Neuronal stem cell (in vitro differentiated cells): ENCODE measurements around the gene GABRR2.

Experiments
- DNase-seq: peaks from one replicate; pipeline ENCODE4 v3.0.0-alpha.2; 2013; ENCODE audit warnings: low spot score
- H2AFZ ChIP-seq: one replicate; pipeline ENCODE4 v1.6.1; 2013; ENCODE audit warnings: mild to moderate bottlenecking, low read length, inconsistent platforms
- H2AK5ac ChIP-seq: 2 replicates; pipeline ENCODE4 v1.6.1; 2013; ENCODE audit warnings: low read depth, mild to moderate bottlenecking, inconsistent platforms, low read length, moderate library complexity, mixed read lengths
- H2BK120ac ChIP-seq: 2 replicates; pipeline ENCODE4 v1.6.1; 2013; ENCODE audit warnings: low read depth, mild to moderate bottlenecking, inconsistent platforms, low read length, moderate library complexity, mixed read lengths
- H2BK12ac ChIP-seq: one replicate; pipeline ENCODE4 v1.6.1; 2013; ENCODE audit warnings: low read length, inconsistent platforms
- H2BK15ac ChIP-seq: 2 replicates; pipeline ENCODE4 v1.6.1; 2013; ENCODE audit warnings: mild to moderate bottlenecking, low read length, inconsistent platforms, mixed read lengths
- H2BK5ac ChIP-seq: one replicate; pipeline ENCODE4 v1.6.1; 2013; ENCODE audit warnings: inconsistent platforms, mild to moderate bottlenecking, low read length, moderate library complexity
- H3K14ac ChIP-seq: one replicate; pipeline ENCODE4 v1.6.1; 2013; ENCODE audit warnings: low read length, inconsistent platforms
- H3K18ac ChIP-seq: 2 replicates; pipeline ENCODE4 v1.6.1; 2013; ENCODE audit warnings: low read length, inconsistent platforms
- H3K23ac ChIP-seq: 2 replicates; pipeline ENCODE4 v1.6.1; 2013; ENCODE audit warnings: low read depth, mild to moderate bottlenecking, mixed read lengths, low read length, inconsistent platforms; ENCODE audit not compliant: poor library complexity
- H3K27ac ChIP-seq: replicated peaks from 3 replicates; pipeline ENCODE4 v1.5.1; 2013; ENCODE audit warnings: low read length, inconsistent platforms
- H3K27me3 ChIP-seq, 3 experiments: 2 replicates each; pipeline ENCODE4 v1.6.1; 2013; ENCODE audit warnings: low read length in 3 of 3, mild to moderate bottlenecking in 2 of 3, inconsistent platforms in 1 of 3, low read depth in 1 of 3, mixed read lengths in 1 of 3, moderate library complexity in 1 of 3; ENCODE audit not compliant: control insufficient read depth in 3 of 3, insufficient read depth in 3 of 3
- H3K36me3 ChIP-seq, 2 donors: replicated peaks in 1 of 2; 2 replicates each; pipeline ENCODE4 v1.6.1; 2013; ENCODE audit warnings: low read length in 2 of 2; ENCODE audit not compliant: control insufficient read depth in 2 of 2, insufficient read depth in 2 of 2
- H3K4ac ChIP-seq: 2 replicates; pipeline ENCODE4 v1.6.1; 2013; ENCODE audit warnings: inconsistent platforms, mild to moderate bottlenecking, low read length, moderate library complexity
- H3K4me1 ChIP-seq, 2 donors: 1 replicate in 1 of 2; 2 replicates in 1 of 2; pipeline ENCODE4 v1.6.1; 2013; ENCODE audit warnings: low read length in 2 of 2, low read depth in 1 of 2; ENCODE audit not compliant: control insufficient read depth in 2 of 2, insufficient read depth in 1 of 2
- H3K4me2 ChIP-seq: one replicate; pipeline ENCODE4 v1.6.1; 2013; ENCODE audit warnings: mild to moderate bottlenecking, low read length, inconsistent platforms; ENCODE audit not compliant: insufficient read depth, poor library complexity, severe bottlenecking
- H3K4me3 ChIP-seq, 2 donors: 2 replicates each; pipeline ENCODE4 v1.5.1; 2013; ENCODE audit warnings: low read length in 2 of 2, mild to moderate bottlenecking in 2 of 2, inconsistent platforms in 1 of 2, moderate library complexity in 1 of 2
- H3K79me1 ChIP-seq: one replicate; pipeline ENCODE4 v1.6.1; 2013; ENCODE audit warnings: low read depth, mild to moderate bottlenecking, inconsistent platforms, low read length, moderate library complexity
- H3K9ac ChIP-seq: one replicate; pipeline ENCODE4 v1.6.1; 2013; ENCODE audit warnings: mild to moderate bottlenecking, low read depth, low read length, inconsistent platforms; ENCODE audit not compliant: poor library complexity
- H3K9me3 ChIP-seq, 2 donors: replicated peaks in 1 of 2; 2 replicates each; pipeline versions ENCODE3 to v1.6.1; 2013; ENCODE audit warnings: low read length in 2 of 2, mild to moderate bottlenecking in 2 of 2, inconsistent platforms in 1 of 2, low read depth in 1 of 2, mixed read lengths in 1 of 2, moderate library complexity in 1 of 2; ENCODE audit not compliant: control insufficient read depth in 2 of 2, insufficient read depth in 1 of 2
- H4K8ac ChIP-seq: one replicate; pipeline ENCODE4 v1.6.1; 2013; ENCODE audit warnings: low read depth, mild to moderate bottlenecking, inconsistent platforms, low read length, moderate library complexity
- H4K91ac ChIP-seq: one replicate; pipeline ENCODE4 v1.6.1; 2013; ENCODE audit warnings: low read length, low read depth, mild to moderate bottlenecking, inconsistent platforms; ENCODE audit not compliant: poor library complexity
- WGBS, 2 donors: extraction: QIAGEN DNeasy Blood & Tissue Kit; methylation state at CpG; one replicate each; pipeline ENCODE4 v1.1.7; 2013; ENCODE audit warnings: missing lambda C conversion rate in 2 of 2, mixed read lengths in 1 of 2; ENCODE audit not compliant: insufficient read length in 2 of 2, insufficient replicate concordance in 1 of 2; ENCODE audit errors: extremely low coverage in 2 of 2; 5-methylcytosine and 5-hydroxymethylcytosine counted together

Gene GABRR2

GRCh38 chr6:89287351-89288028 is 27.6 kb downstream of the GABRR2 start:
- peak overlapping the region; percentile 84 for H2AK5ac ChIP-seq
- no peak overlapping the region for H3K9ac ChIP-seq
- peak overlapping the region; percentile 68 for H2BK5ac ChIP-seq
- H2BK120ac ChIP-seq: no peak overlapping the region
- H3K4ac ChIP-seq: no peak overlapping the region
- H3K4me1 ChIP-seq: peaks cover 8 to 10% of the 10 kb centered on the region in 2 donors
- no peak overlapping the region for H2AFZ ChIP-seq
- H4K8ac ChIP-seq: no peak overlapping the region
- no peak for DNase-seq
- no peaks in the 10 kb centered on the region for H3K36me3 ChIP-seq
- H3K4me2 ChIP-seq: no peak overlapping the region
- H4K91ac ChIP-seq: no peak overlapping the region
- WGBS, 2 donors: no CpG with 5 or more reads among the region's 9 CpGs
- H3K9me3 ChIP-seq: no peaks in the 10 kb centered on the region
- peak overlapping the region; percentile 73 for H3K18ac ChIP-seq
- no peaks in the 10 kb centered on the region for H3K79me1 ChIP-seq
- H3K14ac ChIP-seq: no peak overlapping the region
- no peak overlapping the region for H3K4me3 ChIP-seq
- H3K27ac ChIP-seq: no peak overlapping the region
- H3K23ac ChIP-seq: no peak overlapping the region
- H2BK12ac ChIP-seq: peak overlapping the region; percentile 76
- H3K27me3 ChIP-seq: peaks cover 0 to 8% (median 0%) of the 10 kb centered on the region in 3 experiments
- H2BK15ac ChIP-seq: no peak overlapping the region

- H3K79me1 ChIP-seq: no peaks in the 10 kb centered on the region
- no peak overlapping the region for H4K91ac ChIP-seq
- H3K4me1 ChIP-seq: peaks cover 8 to 10% of the 10 kb centered on the region in 2 donors
- no peaks in the 10 kb centered on the region for H3K36me3 ChIP-seq
- no peak overlapping the region for H3K9ac ChIP-seq
- no peak overlapping the region for H3K27ac ChIP-seq
- H3K27me3 ChIP-seq: peaks cover 0 to 8% (median 0%) of the 10 kb centered on the region in 3 experiments
- peak overlapping the region; percentile 49 for H3K14ac ChIP-seq
- H3K4me3 ChIP-seq: no peak overlapping the region
- H2AK5ac ChIP-seq: no peak overlapping the region
- H3K9me3 ChIP-seq: no peaks in the 10 kb centered on the region
- H2BK15ac ChIP-seq: no peak overlapping the region
- no peak overlapping the region for H3K4ac ChIP-seq
- no peak overlapping the region for H3K4me2 ChIP-seq
- peak overlapping the region; percentile 19 for H2AFZ ChIP-seq
- no peak overlapping the region for H4K8ac ChIP-seq
- DNase-seq: no peak
- no peak overlapping the region for H2BK5ac ChIP-seq
- no peak overlapping the region for H2BK120ac ChIP-seq
- H3K18ac ChIP-seq: peak overlapping the region; percentile 32
- WGBS, 2 donors: no CpG with 5 or more reads among the region's 6 CpGs
- H2BK12ac ChIP-seq: no peak overlapping the region
- no peak overlapping the region for H3K23ac ChIP-seq
Measured at GRCh38 chr6:89286516-89286915, 28.6 kb downstream of the GABRR2 start.

GRCh38 chr6:89284963-89285735 is 29.9 kb downstream of the GABRR2 start:
- H3K18ac ChIP-seq: no peak overlapping the region
- no peaks in the 10 kb centered on the region for H3K9me3 ChIP-seq
- H3K79me1 ChIP-seq: no peaks in the 10 kb centered on the region
- H2AK5ac ChIP-seq: no peak overlapping the region
- H2BK120ac ChIP-seq: no peak overlapping the region
- H3K27me3 ChIP-seq: peaks cover 0 to 3% (median 0%) of the 10 kb centered on the region in 3 experiments
- no peak overlapping the region for H2BK12ac ChIP-seq
- H3K27ac ChIP-seq: no peak overlapping the region
- no peak overlapping the region for H3K4me2 ChIP-seq
- DNase-seq: no peak
- no peak overlapping the region for H3K4ac ChIP-seq
- H2BK15ac ChIP-seq: no peak overlapping the region
- H3K23ac ChIP-seq: no peak overlapping the region
- no CpG with 5 or more reads among the region's 15 CpGs for WGBS, 2 donors
- H4K91ac ChIP-seq: no peak overlapping the region
- no peak overlapping the region for H2BK5ac ChIP-seq
- H3K4me3 ChIP-seq: no peak overlapping the region
- H3K14ac ChIP-seq: no peak overlapping the region
- no peak overlapping the region for H3K9ac ChIP-seq
- no peak overlapping the region for H4K8ac ChIP-seq
- H3K4me1 ChIP-seq: peaks cover 8 to 10% of the 10 kb centered on the region in 2 donors
- no peak overlapping the region for H2AFZ ChIP-seq
- H3K36me3 ChIP-seq: no peaks in the 10 kb centered on the region

- no peak overlapping the region for H3K14ac ChIP-seq
- H3K36me3 ChIP-seq: no peaks in the 10 kb centered on the region
- no peak overlapping the region for H3K27ac ChIP-seq
- H3K18ac ChIP-seq: no peak overlapping the region
- no peak overlapping the region for H2BK12ac ChIP-seq
- no peak for DNase-seq
- no peak overlapping the region for H2BK15ac ChIP-seq
- H4K91ac ChIP-seq: no peak overlapping the region
- H4K8ac ChIP-seq: no peak overlapping the region
- H3K79me1 ChIP-seq: no peaks in the 10 kb centered on the region
- H3K4me2 ChIP-seq: no peak overlapping the region
- H3K27me3 ChIP-seq: no peaks in the 10 kb centered on the region
- no peak overlapping the region for H3K9ac ChIP-seq
- no peak overlapping the region for H3K4ac ChIP-seq
- peaks cover 8 to 10% of the 10 kb centered on the region in 2 donors for H3K4me1 ChIP-seq
- no peak overlapping the region for H3K4me3 ChIP-seq
- H2AFZ ChIP-seq: no peak overlapping the region
- H3K23ac ChIP-seq: no peak overlapping the region
- H2AK5ac ChIP-seq: no peak overlapping the region
- no peaks in the 10 kb centered on the region for H3K9me3 ChIP-seq
- no CpG with 5 or more reads among the region's 3 CpGs for WGBS, 2 donors
- H2BK120ac ChIP-seq: no peak overlapping the region
- H2BK5ac ChIP-seq: no peak overlapping the region
Measured at GRCh38 chr6:89284081-89284480, 31.0 kb downstream of the GABRR2 start.
